Measurements from ENCODE around the gene SEMA4D.

SEMA4D gene

DNA sequence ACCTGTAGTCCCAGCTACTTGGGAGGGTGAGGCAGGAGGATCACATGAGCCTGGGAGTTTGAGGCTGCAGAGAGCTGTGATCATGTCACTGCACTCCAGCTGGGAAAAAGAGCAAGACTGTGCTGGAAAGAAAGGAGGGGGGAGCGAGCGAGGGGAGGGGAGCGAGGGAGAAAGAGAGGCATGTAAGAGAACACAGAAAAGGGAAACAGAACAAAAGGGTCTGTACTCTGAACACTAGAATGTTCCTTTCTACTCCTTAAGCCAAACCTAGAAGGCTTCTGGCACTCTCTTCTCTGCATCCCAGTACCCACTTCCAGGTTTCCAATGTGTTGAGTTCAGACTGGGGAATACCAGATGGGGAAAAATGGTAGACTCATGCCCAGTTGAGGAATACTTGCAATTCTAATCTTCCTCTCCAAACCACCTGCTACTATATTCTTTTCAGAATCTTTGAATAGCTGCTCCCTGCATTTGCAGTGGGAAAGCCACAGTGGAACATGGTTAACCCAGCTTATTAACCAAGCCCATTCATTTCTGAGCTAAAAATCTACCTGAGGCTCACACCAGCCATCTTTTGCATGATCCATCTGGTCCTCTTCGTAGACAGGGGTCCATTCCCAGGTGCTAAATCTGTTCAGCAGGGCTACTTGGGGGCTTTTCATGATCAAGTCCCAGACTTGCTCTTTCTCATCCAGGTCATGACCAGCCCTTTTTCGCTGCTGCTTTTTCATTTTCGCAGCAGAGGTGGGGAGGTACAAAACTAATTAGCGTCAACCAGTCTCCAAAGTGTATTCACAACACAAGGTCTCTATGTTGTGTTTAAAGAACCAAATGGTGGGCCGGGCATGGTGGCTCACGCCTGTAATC is 34.9 kb downstream of the SEMA4D start:
- DNase-seq: no peak

GRCh38 chr9:89462199-89462598 is 35.7 kb downstream of the SEMA4D start:
- no peak for DNase-seq

GRCh38 chr9:89461265-89461664 is 36.6 kb downstream of the SEMA4D start:
- no peak for DNase-seq

GRCh38 chr9:89460551-89460950 is 37.4 kb downstream of the SEMA4D start:
- no peak for DNase-seq

GRCh38 chr9:89458768-89459496 is 39.0 kb downstream of the SEMA4D start:
- no peak for DNase-seq

DNA sequence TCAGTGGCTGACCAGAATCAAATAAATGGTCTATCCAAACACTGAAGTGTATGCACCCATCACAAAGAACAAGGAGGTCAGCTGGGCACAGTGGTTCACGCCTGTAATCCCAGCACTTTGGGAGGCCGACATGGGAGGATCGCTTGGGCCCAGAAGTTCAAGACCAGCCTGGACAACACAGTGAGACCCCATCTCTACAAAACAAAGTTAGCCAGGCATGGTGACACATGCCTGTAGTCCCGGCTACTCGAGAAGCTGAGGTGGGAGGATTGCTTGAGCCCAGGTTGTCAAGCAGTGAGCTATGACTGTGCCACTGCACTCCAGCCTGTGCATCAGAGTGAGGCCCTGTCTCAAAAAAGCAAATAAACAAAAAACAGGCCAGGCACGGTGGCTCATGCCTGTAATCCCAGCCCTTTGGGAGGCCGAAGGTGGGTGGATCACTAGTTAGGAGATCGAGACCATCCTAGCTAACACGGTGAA is 40.5 kb downstream of the SEMA4D start:
- no peak for DNase-seq

GRCh38 chr9:89455356-89455824 is 42.5 kb downstream of the SEMA4D start:
- no peak for DNase-seq

DNA sequence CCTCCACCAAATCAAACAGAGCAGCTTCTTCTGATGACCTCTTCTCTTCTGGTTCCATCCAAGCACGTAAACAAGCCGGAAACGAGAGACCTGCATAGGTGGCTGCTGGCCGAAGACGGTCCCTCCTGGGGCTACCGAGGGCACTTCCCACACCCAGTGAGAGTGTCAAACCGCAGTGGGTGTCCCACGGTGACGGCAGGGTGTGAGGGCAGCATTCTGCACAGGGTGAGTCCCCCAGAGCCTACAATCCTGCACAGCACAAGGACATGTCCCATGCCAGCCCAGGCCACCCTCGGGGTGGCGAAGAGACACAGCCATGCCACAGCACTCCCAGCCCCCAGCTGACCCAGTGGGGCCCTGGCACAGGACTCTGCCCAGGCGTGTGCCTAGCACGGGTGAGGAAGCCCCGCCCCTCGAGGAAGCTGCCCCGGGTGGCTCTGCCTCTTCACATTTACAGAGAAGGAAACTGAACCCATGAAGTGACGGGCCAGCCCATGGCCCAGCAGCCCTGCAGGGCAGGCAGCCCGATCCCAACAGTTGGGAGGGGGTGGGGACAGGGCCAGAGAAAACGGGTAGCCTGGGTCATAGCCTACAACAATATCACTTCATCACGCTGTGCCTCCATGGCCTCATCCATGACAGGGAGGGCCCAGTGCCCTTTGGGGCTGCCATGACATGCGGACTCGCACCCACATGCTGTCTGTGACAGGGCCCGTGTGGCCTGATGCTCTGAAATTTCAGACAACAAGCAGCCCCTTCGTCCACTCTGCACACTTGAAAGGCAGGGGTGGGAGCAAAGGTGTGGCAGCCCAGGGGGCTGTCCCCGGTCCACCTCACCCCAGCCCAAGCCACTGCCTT is 43.2 kb downstream of the SEMA4D start:
- DNase-seq: no peak

DNA sequence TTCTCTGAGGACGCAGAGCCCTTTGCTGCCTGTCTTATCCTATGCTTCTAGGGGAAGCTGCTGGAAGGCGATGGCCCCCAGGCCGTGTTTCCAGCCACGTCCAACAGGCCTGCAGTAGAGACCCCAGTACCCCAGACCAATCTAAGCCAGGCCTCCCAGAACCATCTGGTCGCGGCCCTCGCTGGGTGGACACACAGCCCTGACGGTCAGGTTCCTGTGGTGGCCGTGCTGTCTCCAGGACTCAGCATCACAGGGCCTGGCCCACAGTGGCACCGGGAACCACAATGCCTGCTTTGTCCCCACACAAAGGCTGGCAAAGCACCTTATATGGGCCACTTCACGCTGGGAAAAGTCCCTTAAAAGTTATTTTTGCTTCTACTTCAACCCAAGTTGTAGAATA is 44.5 kb downstream of the SEMA4D start:
- no peak for DNase-seq

GRCh38 chr9:89452561-89452960 is 45.4 kb downstream of the SEMA4D start:
- no peak for DNase-seq

GRCh38 chr9:89450213-89450612 is 47.7 kb downstream of the SEMA4D start:
- DNase-seq: no peak

GRCh38 chr9:89449261-89449671 is 48.6 kb downstream of the SEMA4D start:
- DNase-seq: no peak

DNA sequence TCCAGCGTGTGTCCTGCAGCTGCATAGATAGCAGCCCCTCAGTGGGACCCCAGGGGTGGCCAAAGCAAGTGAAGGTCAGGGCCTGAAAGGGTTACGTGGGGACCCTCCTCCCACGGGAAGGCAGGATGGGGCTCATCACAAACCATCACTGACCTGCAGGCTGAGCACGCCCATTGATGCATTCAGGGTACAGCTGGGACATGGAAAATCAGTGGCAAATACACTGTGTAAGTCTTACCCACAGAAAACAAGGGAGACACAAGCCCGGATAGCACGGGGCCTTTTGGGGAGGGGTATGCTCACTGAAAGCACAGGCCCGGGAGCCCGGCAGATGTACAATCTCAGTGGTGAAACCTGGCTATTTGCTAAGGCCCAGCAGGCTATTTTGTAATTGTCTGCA is 49.1 kb downstream of the SEMA4D start:
- no peak for DNase-seq

DNA sequence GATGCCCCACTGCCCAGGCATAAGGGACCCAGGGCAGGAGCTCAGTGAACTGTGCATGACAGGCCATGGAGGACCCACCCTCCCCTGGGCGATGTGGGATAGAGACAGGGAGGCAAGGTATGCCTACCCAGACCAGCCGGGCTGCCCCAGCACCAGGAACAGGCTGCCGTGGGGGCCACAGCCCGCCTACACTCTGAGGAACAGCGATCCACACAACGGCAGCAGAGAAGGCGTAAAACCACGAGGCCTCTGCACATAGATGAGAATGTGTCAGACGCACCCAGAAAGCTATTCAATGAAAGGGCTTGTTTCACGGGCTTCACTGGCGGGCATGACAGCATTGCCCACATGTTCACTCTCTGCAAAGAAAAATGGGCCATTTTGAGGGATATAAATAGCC is 49.5 kb downstream of the SEMA4D start:
- DNase-seq: no peak

DNA sequence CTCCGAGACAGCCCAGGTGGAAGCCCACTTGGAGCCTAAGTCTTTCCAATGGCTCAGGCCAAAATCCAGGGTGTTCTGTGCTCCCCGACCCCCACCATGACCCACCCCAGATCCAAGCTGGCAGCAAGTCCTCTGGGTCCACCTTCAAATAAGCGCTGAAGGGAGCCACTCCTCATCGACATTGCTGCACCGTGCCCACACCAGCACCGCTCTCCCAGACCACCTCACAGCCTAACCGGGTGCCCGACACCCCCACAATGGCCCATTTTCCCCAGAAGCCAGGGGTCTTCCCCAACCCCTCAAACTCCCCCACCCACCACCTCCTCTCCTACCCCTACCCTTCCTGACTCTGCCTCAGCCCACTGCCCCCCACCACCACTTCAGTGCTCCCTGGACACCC is 50.5 kb downstream of the SEMA4D start:
- DNase-seq: no peak

GRCh38 chr9:89446961-89447310 is 51.0 kb downstream of the SEMA4D start:
- no peak for DNase-seq

DNA sequence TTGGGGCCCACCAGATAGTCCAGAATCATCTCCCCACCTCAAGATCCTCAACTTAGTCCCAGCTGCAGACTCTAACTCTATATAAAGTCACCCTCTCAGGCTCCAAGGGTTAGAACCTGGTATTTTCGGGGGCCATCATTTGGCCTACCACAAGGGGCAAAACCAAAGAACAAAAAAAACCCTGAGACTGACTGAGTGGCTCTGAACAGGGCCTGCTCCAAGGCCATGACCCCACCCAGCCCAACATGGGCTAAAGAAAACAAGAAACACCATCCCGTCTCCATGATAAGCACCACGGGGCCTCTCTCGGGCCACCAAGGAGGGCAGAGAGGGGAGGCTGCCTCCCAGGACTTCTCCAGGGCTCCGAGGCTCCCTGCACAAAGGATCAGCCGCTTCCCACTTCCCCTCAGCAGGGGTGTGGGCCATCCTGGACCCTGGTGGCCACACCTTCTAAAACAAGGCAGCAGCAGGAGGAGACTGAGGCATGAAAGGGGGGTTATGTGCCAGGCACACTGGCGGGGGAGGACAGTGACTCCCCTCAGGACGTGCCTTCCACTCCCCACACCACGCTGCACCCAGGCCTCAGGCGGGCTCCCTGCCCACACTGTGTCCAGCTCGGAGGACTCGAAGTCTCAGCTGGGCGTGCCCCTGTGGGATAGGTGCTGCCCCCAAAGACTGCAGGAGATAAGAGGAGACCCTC is 51.5 kb downstream of the SEMA4D start:
- no peak for DNase-seq

- no peak for DNase-seq
Observed at GRCh38 chr9:89445801-89446251, 52.1 kb downstream of the SEMA4D start.

DNA sequence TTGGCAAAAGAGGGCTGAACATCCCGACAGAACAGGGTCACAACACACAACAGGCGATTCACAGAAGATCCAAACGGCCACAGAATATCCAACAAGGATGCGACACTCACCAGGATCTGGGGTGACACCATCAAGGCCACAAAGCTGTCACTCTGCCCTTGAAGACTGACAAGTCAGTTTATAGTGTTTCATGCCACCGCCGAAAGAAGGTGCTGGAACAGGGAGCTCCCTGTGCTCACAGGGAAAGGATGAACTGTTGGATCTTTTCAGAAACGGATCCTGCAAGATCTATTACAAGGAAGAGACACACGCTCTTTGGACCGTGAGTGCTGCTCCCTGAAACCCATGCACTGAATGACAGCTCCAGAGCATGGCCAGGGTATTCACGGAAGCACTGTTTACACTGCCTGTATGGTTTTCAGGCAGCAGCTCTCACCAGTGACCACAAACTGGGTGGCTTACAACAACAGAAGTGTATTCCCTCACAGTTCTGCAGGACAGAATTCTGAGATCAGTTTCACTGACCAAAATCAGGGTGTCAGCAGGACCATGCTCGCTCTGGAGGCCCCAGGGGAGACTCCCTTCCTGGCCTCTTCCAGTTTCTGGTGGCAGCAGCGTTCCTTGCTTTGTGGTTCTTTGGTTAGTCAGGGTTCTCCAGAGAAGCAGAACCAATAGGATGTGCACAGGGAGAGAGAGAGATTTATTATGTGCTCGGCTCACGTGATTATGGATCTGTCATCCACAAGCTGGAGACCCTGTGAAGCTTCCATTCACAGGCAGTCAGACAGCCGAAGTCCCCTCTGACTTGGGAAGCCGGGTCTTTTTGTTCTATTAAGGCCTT is 52.8 kb downstream of the SEMA4D start:
- DNase-seq: no peak

DNA sequence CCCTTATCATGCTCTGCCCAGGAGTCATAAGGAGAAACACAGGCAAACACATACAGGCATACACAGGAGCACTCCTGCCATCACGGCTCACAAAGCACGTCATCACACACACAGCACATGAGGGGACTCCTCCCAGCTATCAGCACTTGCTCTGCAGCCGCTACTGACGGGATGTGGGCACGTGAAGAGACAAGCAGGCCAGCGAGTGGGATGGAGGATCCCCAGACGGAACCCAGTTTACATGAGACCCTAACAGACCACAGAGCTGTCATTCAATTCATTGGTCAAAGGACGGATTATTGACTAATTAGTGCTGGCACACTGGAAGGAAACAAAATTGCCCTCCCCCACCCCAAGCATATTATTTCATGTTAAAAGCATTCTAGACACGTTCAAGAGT is 53.6 kb downstream of the SEMA4D start:
- no peak for DNase-seq

All from NCI-H1694 treated with DMSO at 0.1 percent for 48 hours (cell line).